ENCODE measurements around the gene COQ8A. TPM values are rescaled to one million over a fixed set of nuclear protein-coding genes. Genes with fewer than 3 reads are reported as not detected.

Gene COQ8A
- total RNA-seq, 1 donor from 2014 or later: 13.8 TPM

- Mint-ChIP-seq H3K9me3 (peaks cover 8% of the 10 kb centered on the region), H3K27ac (no peak overlapping the region), H3K27me3 (ENCODE audit: insufficient read depth, low read depth) (peaks cover 3% of the 10 kb centered on the region), H3K36me3 (peaks cover 2% of the 10 kb centered on the region), H3K4me1 (no peaks in the 10 kb centered on the region), H3K4me3 (no peak overlapping the region)
- H3K9ac ChIP-seq: no peak overlapping the region
- no peak for DNase-seq (ENCODE audit: low spot score)
- H2AFZ ChIP-seq (replicated peaks): no peak overlapping the region
- no peaks in the 10 kb centered on the region for H3K27me3 ChIP-seq
- no peak overlapping the region for H3K4me2 ChIP-seq
- H3K27ac ChIP-seq: no peak overlapping the region
- H3K4me3 ChIP-seq: no peak overlapping the region
- H3K4me1 ChIP-seq: no peaks in the 10 kb centered on the region
- H4K20me1 ChIP-seq (ENCODE audit: low read depth): peaks cover 3% of the 10 kb centered on the region
- H3F3A ChIP-seq (ENCODE audit: low read depth): no peaks in the 10 kb centered on the region
- H3K9me3 ChIP-seq (ENCODE audit: low read depth): no peaks in the 10 kb centered on the region
- TF ChIP-seq EZH2 (IDR thresholded peaks at IDR 0.05) (no peak), EZH2phosphoT487 (IDR thresholded peaks at IDR 0.05) (no peak), CTCF (IDR thresholded peaks at IDR 0.05) (no peak)
- no peaks in the 10 kb centered on the region for H3K36me3 ChIP-seq
- H3K79me2 ChIP-seq (ENCODE audit: low read depth): no peaks in the 10 kb centered on the region
Observed at GRCh38 chr1:226966683-226967082, 26.6 kb downstream of the COQ8A start.

DNA sequence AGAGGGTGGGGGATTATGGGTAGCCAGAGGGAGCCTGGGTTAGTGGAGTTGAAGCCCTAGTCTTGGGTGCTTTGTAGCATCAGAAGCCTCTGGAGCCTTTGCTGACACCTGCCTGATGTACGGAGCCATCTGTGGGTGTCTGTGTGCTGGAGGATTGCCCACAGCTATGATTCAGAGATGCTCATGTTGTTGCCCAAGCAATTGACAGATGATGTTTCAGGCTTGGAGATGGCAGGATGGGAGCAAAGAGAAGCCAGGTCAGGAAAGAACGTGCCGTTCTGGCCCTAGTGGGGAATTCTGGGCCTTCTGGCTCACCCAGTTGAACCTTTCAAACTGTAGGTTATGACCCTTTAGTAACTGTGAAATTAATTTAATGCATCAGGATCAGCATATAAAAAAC lies 27.6 kb downstream of the COQ8A start:
- Histone ChIP-seq H3K27me3 (no peaks in the 10 kb centered on the region), H3K9me3 (ENCODE audit: low read depth) (no peaks in the 10 kb centered on the region), H3K4me3 (no peak overlapping the region), H3F3A (ENCODE audit: low read depth) (no peaks in the 10 kb centered on the region), H3K79me2 (ENCODE audit: low read depth) (no peaks in the 10 kb centered on the region), H3K27ac (no peak overlapping the region), H3K9ac (no peak overlapping the region), H3K4me2 (no peak overlapping the region), H3K36me3 (no peaks in the 10 kb centered on the region), H2AFZ (replicated peaks) (no peak overlapping the region), H3K4me1 (no peaks in the 10 kb centered on the region), H4K20me1 (ENCODE audit: low read depth) (peaks cover 3% of the 10 kb centered on the region)
- Mint-ChIP-seq H3K4me3 (no peak overlapping the region), H3K27ac (no peak overlapping the region), H3K27me3 (ENCODE audit: insufficient read depth, low read depth) (peaks cover 3% of the 10 kb centered on the region), H3K4me1 (no peaks in the 10 kb centered on the region), H3K9me3 (peaks cover 11% of the 10 kb centered on the region), H3K36me3 (peaks cover 4% of the 10 kb centered on the region)
- no peak for DNase-seq (ENCODE audit: low spot score)
- no peak for TF ChIP-seq CTCF (IDR thresholded peaks at IDR 0.05)
- no peak for TF ChIP-seq EZH2phosphoT487 (IDR thresholded peaks at IDR 0.05)
- TF ChIP-seq EZH2 (IDR thresholded peaks at IDR 0.05): no peak

GRCh38 chr1:226971765-226972164 lies 31.7 kb downstream of the COQ8A start:
- peaks cover 11% of the 10 kb centered on the region for H3K9me3 Mint-ChIP-seq
- H3K27ac Mint-ChIP-seq: no peak overlapping the region
- H4K20me1 ChIP-seq (ENCODE audit: low read depth): peaks cover 6% of the 10 kb centered on the region
- TF ChIP-seq EZH2phosphoT487 (IDR thresholded peaks at IDR 0.05): no peak
- no peak for TF ChIP-seq CTCF (IDR thresholded peaks at IDR 0.05)
- no peak for TF ChIP-seq EZH2 (IDR thresholded peaks at IDR 0.05)
- H3K4me2 ChIP-seq: no peak overlapping the region
- H3K4me3 Mint-ChIP-seq: no peak overlapping the region
- H3K27me3 Mint-ChIP-seq (ENCODE audit: insufficient read depth, low read depth): peaks cover 7% of the 10 kb centered on the region
- H3K79me2 ChIP-seq (ENCODE audit: low read depth): no peaks in the 10 kb centered on the region
- no peak overlapping the region for H3K9ac ChIP-seq
- no peak overlapping the region for H3K27ac ChIP-seq
- no peaks in the 10 kb centered on the region for H3K27me3 ChIP-seq
- H2AFZ ChIP-seq (replicated peaks): no peak overlapping the region
- no peaks in the 10 kb centered on the region for H3K36me3 ChIP-seq
- H3K4me3 ChIP-seq: no peak overlapping the region
- peaks cover 30% of the 10 kb centered on the region for H3K4me1 ChIP-seq
- no peaks in the 10 kb centered on the region for H3K9me3 ChIP-seq (ENCODE audit: low read depth)
- no peaks in the 10 kb centered on the region for H3F3A ChIP-seq (ENCODE audit: low read depth)
- no peak for DNase-seq (ENCODE audit: low spot score)
- peaks cover 4% of the 10 kb centered on the region for H3K36me3 Mint-ChIP-seq
- peaks cover 27% of the 10 kb centered on the region for H3K4me1 Mint-ChIP-seq
